ENCODE results near the gene FGFR3. TPM values are rescaled to one million over a fixed set of nuclear protein-coding genes. Genes with fewer than 3 reads are reported as not detected.

Gene FGFR3
- polyA plus RNA-seq, 1 donor from 2014 or later, result 0.48 TPM

DNA sequence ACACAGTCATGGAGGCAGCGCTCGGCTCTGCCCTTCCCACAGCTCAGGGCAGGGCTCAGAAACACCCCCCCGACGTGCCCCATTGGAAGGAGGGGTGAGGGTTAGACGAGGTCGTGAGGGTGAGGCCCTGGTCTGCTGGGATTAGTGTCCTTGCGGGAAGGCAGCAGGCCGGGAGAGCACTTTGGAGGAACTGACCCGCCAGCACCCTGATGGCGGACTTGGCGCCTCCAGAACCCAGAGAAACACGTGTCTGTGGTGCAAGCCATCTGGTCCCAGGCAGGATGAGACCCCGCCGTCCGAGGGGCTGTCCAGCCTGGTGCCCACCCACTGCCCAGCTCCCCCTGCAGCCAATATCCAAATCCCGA, 45.5 kb upstream of the FGFR3 start:
- no peaks in the 10 kb centered on the region for H3K9me3 ChIP-seq (ENCODE audit: low read length)
- H3K4me2 ChIP-seq (ENCODE audit: low read length), result no peak overlapping the region
- H3K4me3 ChIP-seq (ENCODE audit: low read length), result no peak overlapping the region
- H3K9ac ChIP-seq (ENCODE audit: low read length), result no peak overlapping the region
- H3K27ac ChIP-seq (ENCODE audit: low read length), result no peak overlapping the region
- no peak for TF ChIP-seq TAF1 (IDR thresholded peaks at IDR 0.05; ENCODE audit: low read depth)
- TF ChIP-seq RAD21 (conservative IDR thresholded peaks at IDR 0.05), result no peak
- TF ChIP-seq EP300 (conservative IDR thresholded peaks at IDR 0.05; ENCODE audit: poor library complexity, severe bottlenecking), result no peak
- no peak for TF ChIP-seq POLR2AphosphoS5 (IDR thresholded peaks at IDR 0.05)
- no peak for TF ChIP-seq EZH2 (IDR thresholded peaks at IDR 0.05; ENCODE audit: borderline replicate concordance, insufficient read depth, low read length, poor library complexity, severe bottlenecking)
- TF ChIP-seq SMC3 (conservative IDR thresholded peaks at IDR 0.05; ENCODE audit: poor library complexity), result no peak
- no peak for TF ChIP-seq REST (IDR thresholded peaks at IDR 0.05; ENCODE audit: borderline replicate concordance)
- no peaks in the 10 kb centered on the region for H3K79me2 ChIP-seq (replicated peaks; ENCODE audit: insufficient read depth, low read length)
- H3K36me3 ChIP-seq (ENCODE audit: insufficient read depth, low read length), result no peaks in the 10 kb centered on the region
- no peaks in the 10 kb centered on the region for H3K9me2 ChIP-seq (ENCODE audit: insufficient read depth, low read length)
- H2AFZ ChIP-seq (ENCODE audit: low read depth, low read length), result no peak overlapping the region
- no peaks in the 10 kb centered on the region for H3F3A ChIP-seq (ENCODE audit: insufficient read depth, low read length, poor library complexity, severe bottlenecking)
- H3K27me3 ChIP-seq (ENCODE audit: insufficient read depth, low read depth, low read length), result no peaks in the 10 kb centered on the region
- H4K20me1 ChIP-seq (ENCODE audit: insufficient read depth), result no peaks in the 10 kb centered on the region

- TF ChIP-seq TAF1 (IDR thresholded peaks at IDR 0.05; ENCODE audit: low read depth), result no peak
- peak; percentile 63 for TF ChIP-seq SMC3 (conservative IDR thresholded peaks at IDR 0.05; ENCODE audit: poor library complexity)
- TF ChIP-seq, protein P1, sequence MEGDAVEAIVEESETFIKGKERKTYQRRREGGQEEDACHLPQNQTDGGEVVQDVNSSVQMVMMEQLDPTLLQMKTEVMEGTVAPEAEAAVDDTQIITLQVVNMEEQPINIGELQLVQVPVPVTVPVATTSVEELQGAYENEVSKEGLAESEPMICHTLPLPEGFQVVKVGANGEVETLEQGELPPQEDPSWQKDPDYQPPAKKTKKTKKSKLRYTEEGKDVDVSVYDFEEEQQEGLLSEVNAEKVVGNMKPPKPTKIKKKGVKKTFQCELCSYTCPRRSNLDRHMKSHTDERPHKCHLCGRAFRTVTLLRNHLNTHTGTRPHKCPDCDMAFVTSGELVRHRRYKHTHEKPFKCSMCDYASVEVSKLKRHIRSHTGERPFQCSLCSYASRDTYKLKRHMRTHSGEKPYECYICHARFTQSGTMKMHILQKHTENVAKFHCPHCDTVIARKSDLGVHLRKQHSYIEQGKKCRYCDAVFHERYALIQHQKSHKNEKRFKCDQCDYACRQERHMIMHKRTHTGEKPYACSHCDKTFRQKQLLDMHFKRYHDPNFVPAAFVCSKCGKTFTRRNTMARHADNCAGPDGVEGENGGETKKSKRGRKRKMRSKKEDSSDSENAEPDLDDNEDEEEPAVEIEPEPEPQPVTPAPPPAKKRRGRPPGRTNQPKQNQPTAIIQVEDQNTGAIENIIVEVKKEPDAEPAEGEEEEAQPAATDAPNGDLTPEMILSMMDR (IDR thresholded peaks at IDR 0.05; ENCODE audit: poor library complexity, severe bottlenecking), result peak; percentile 68
- peak; percentile 61 for TF ChIP-seq RAD21 (conservative IDR thresholded peaks at IDR 0.05)
- no peak overlapping the region for H3K4me3 ChIP-seq (ENCODE audit: low read length)
- no peak overlapping the region for H3K4me2 ChIP-seq (ENCODE audit: low read length)
- H3K9ac ChIP-seq (ENCODE audit: low read length), result no peak overlapping the region
- H3K27ac ChIP-seq (ENCODE audit: low read length), result no peak overlapping the region
- H3K79me2 ChIP-seq (replicated peaks; ENCODE audit: insufficient read depth, low read length), result no peaks in the 10 kb centered on the region
- H2AFZ ChIP-seq (ENCODE audit: low read depth, low read length), result no peak overlapping the region
- H3K36me3 ChIP-seq (ENCODE audit: insufficient read depth, low read length), result no peaks in the 10 kb centered on the region
- no peaks in the 10 kb centered on the region for H3K27me3 ChIP-seq (ENCODE audit: insufficient read depth, low read depth, low read length)
- no peaks in the 10 kb centered on the region for H4K20me1 ChIP-seq (ENCODE audit: insufficient read depth)
- H3F3A ChIP-seq (ENCODE audit: insufficient read depth, low read length, poor library complexity, severe bottlenecking), result no peaks in the 10 kb centered on the region
- H3K9me3 ChIP-seq (ENCODE audit: low read length), result no peaks in the 10 kb centered on the region
- no peaks in the 10 kb centered on the region for H3K9me2 ChIP-seq (ENCODE audit: insufficient read depth, low read length)
These were observed 44.6 kb upstream of the FGFR3 start for GRCh38 chr4:1748465-1748995.

DNA sequence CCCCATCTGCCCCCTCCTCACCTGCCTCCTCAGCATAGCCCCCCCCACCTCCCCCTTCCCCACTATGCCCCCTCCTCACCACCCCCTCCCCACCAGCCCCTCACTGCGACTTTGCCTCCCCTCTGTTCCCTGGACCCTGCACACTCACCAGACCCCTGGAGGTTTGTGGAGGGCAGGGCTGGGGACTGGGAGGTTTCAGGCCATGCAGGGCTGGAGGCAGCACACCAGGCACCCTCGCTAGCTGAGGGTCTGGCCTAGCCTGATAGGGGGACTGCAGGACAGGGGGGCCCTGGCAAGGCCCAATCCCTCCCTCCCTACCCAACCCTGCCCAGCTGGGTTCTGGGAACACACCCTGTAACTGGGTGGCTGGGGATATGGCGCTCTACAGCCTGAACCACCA, 43.7 kb upstream of the FGFR3 start:
- no peak for TF ChIP-seq TAF1 (IDR thresholded peaks at IDR 0.05; ENCODE audit: low read depth)
- no peak for TF ChIP-seq SMC3 (conservative IDR thresholded peaks at IDR 0.05; ENCODE audit: poor library complexity)
- TF ChIP-seq RAD21 (conservative IDR thresholded peaks at IDR 0.05), result no peak
- no peak for TF ChIP-seq MXI1 (conservative IDR thresholded peaks at IDR 0.05; ENCODE audit: poor library complexity, severe bottlenecking)
- no peak for TF ChIP-seq REST (IDR thresholded peaks at IDR 0.05; ENCODE audit: borderline replicate concordance)
- TF ChIP-seq, protein P1 (IDR thresholded peaks at IDR 0.05; ENCODE audit: poor library complexity, severe bottlenecking), result no peak
- TF ChIP-seq EP300 (conservative IDR thresholded peaks at IDR 0.05; ENCODE audit: poor library complexity, severe bottlenecking), result no peak
- no peak for TF ChIP-seq POLR2AphosphoS5 (IDR thresholded peaks at IDR 0.05)
- no peak for TF ChIP-seq EZH2 (IDR thresholded peaks at IDR 0.05; ENCODE audit: borderline replicate concordance, insufficient read depth, low read length, poor library complexity, severe bottlenecking)
- no peak overlapping the region for H3K4me3 ChIP-seq (ENCODE audit: low read length)

More for the DNA sequence above, 43.7 kb upstream of the FGFR3 start:
- Histone ChIP-seq H3K9me2 (ENCODE audit: insufficient read depth, low read length) (no peaks in the 10 kb centered on the region), H2AFZ (ENCODE audit: low read depth, low read length) (no peak overlapping the region), H4K20me1 (ENCODE audit: insufficient read depth) (no peaks in the 10 kb centered on the region), H3K79me2 (replicated peaks; ENCODE audit: insufficient read depth, low read length) (no peaks in the 10 kb centered on the region), H3K4me2 (ENCODE audit: low read length) (no peak overlapping the region), H3K9ac (ENCODE audit: low read length) (no peak overlapping the region), H3K9me3 (ENCODE audit: low read length) (no peaks in the 10 kb centered on the region), H3K27ac (ENCODE audit: low read length) (no peak overlapping the region), H3K36me3 (ENCODE audit: insufficient read depth, low read length) (no peaks in the 10 kb centered on the region), H3K27me3 (ENCODE audit: insufficient read depth, low read depth, low read length) (no peaks in the 10 kb centered on the region), H3F3A (ENCODE audit: insufficient read depth, low read length, poor library complexity, severe bottlenecking) (no peaks in the 10 kb centered on the region)
